ENCODE results near the gene IQGAP2.
A peak's percentile ranks its signal among the peaks of the same experiment; 100 is the strongest.

Gene IQGAP2

DNA sequence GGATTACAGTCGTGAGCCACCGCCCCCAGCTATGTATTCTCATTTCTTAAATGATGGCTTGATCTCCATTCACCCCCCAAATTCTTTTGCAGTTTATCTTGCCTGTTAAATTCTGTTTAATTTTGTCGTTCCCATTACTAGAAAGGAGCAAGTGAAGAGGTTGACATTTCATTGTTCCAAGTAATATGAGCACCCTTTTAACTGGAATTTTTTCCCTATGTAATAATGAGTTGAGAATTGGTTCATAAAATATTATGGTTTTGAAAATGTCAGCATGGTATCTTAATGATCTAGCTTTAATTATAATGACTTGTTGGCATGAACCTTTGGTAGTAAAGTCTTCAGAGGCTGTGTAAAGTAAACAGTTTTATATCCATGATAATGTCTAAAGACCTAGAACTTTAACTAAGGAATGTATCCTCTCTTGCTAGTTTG is 182.7 kb downstream of the IQGAP2 start (continued):
- TF ChIP-seq, protein P1, sequence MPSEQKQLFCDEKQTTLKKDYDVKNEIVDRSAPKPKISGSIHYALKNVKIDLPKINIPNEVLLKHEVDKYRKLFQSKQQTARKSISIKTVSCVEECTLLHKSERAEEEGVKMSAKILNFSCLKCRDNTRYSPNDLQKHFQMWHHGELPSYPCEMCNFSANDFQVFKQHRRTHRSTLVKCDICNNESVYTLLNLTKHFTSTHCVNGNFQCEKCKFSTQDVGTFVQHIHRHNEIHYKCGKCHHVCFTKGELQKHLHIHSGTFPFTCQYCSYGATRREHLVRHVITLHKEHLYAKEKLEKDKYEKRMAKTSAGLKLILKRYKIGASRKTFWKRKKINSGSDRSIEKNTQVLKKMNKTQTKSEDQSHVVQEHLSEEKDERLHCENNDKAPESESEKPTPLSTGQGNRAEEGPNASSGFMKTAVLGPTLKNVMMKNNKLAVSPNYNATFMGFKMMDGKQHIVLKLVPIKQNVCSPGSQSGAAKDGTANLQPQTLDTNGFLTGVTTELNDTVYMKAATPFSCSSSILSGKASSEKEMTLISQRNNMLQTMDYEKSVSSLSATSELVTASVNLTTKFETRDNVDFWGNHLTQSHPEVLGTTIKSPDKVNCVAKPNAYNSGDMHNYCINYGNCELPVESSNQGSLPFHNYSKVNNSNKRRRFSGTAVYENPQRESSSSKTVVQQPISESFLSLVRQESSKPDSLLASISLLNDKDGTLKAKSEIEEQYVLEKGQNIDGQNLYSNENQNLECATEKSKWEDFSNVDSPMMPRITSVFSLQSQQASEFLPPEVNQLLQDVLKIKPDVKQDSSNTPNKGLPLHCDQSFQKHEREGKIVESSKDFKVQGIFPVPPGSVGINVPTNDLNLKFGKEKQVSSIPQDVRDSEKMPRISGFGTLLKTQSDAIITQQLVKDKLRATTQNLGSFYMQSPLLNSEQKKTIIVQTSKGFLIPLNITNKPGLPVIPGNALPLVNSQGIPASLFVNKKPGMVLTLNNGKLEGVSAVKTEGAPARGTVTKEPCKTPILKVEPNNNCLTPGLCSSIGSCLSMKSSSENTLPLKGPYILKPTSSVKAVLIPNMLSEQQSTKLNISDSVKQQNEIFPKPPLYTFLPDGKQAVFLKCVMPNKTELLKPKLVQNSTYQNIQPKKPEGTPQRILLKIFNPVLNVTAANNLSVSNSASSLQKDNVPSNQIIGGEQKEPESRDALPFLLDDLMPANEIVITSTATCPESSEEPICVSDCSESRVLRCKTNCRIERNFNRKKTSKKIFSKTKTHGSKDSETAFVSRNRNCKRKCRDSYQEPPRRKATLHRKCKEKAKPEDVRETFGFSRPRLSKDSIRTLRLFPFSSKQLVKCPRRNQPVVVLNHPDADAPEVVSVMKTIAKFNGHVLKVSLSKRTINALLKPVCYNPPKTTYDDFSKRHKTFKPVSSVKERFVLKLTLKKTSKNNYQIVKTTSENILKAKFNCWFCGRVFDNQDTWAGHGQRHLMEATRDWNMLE (tag by site-specific recombination; conservative IDR thresholded peaks at IDR 0.05; ENCODE audit: low read depth), result no peak
- TF ChIP-seq, protein P2, sequence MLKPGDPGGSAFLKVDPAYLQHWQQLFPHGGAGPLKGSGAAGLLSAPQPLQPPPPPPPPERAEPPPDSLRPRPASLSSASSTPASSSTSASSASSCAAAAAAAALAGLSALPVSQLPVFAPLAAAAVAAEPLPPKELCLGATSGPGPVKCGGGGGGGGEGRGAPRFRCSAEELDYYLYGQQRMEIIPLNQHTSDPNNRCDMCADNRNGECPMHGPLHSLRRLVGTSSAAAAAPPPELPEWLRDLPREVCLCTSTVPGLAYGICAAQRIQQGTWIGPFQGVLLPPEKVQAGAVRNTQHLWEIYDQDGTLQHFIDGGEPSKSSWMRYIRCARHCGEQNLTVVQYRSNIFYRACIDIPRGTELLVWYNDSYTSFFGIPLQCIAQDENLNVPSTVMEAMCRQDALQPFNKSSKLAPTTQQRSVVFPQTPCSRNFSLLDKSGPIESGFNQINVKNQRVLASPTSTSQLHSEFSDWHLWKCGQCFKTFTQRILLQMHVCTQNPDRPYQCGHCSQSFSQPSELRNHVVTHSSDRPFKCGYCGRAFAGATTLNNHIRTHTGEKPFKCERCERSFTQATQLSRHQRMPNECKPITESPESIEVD (tag by site-specific recombination; IDR thresholded peaks at IDR 0.05), result peak; percentile 97
- TF ChIP-seq ZBTB7A (tag by site-specific recombination; IDR thresholded peaks at IDR 0.05; ENCODE audit: low read depth) (no peak), RBAK (tag by site-specific recombination; IDR thresholded peaks at IDR 0.05) (no peak), SCRT1 (tag by site-specific recombination; IDR thresholded peaks at IDR 0.05; ENCODE audit: borderline replicate concordance) (peak; percentile 86; the same call in 1 of the 2 replicates), ZNF133 (tag by site-specific recombination; IDR thresholded peaks at IDR 0.05) (no peak), ZNF394 (tag by site-specific recombination; IDR thresholded peaks at IDR 0.05; ENCODE audit: borderline replicate concordance) (no peak), WT1 (tag by site-specific recombination; IDR thresholded peaks at IDR 0.05) (peak; percentile 97), ZNF747 (tag by site-specific recombination; IDR thresholded peaks at IDR 0.05) (no peak), GLI2 (tag by site-specific recombination; IDR thresholded peaks at IDR 0.05; ENCODE audit: borderline replicate concordance, low read depth) (peak; percentile 91), ZNF555 (tag by site-specific recombination; conservative IDR thresholded peaks at IDR 0.05) (no peak), ZNF169 (tag by site-specific recombination; IDR thresholded peaks at IDR 0.05) (no peak), OSR2 (tag by site-specific recombination; IDR thresholded peaks at IDR 0.05) (peak; percentile 98), ZNF623 (tag by site-specific recombination; IDR thresholded peaks at IDR 0.05) (no peak), ZNF341 (tag by site-specific recombination; IDR thresholded peaks at IDR 0.05; ENCODE audit: low read depth) (peak; percentile 78), ZNF76 (tag by site-specific recombination; IDR thresholded peaks at IDR 0.05; ENCODE audit: borderline replicate concordance, low read depth) (no peak), SCRT2 (tag by site-specific recombination; IDR thresholded peaks at IDR 0.05) (no peak), ZNF670 (tag by site-specific recombination; IDR thresholded peaks at IDR 0.05; ENCODE audit: low read depth) (no peak), PRDM1 (tag by site-specific recombination; IDR thresholded peaks at IDR 0.05) (no peak), ZFP3 (tag by site-specific recombination; IDR thresholded peaks at IDR 0.05; ENCODE audit: low read depth) (no peak), ZNF274 (IDR thresholded peaks at IDR 0.05; ENCODE audit: low read length) (no peak), ZNF274 (tag by site-specific recombination; IDR thresholded peaks at IDR 0.05; ENCODE audit: borderline replicate concordance) (no peak), ZNF146 (tag by site-specific recombination; IDR thresholded peaks at IDR 0.05) (no peak)
- TF ChIP-seq, protein P3, sequence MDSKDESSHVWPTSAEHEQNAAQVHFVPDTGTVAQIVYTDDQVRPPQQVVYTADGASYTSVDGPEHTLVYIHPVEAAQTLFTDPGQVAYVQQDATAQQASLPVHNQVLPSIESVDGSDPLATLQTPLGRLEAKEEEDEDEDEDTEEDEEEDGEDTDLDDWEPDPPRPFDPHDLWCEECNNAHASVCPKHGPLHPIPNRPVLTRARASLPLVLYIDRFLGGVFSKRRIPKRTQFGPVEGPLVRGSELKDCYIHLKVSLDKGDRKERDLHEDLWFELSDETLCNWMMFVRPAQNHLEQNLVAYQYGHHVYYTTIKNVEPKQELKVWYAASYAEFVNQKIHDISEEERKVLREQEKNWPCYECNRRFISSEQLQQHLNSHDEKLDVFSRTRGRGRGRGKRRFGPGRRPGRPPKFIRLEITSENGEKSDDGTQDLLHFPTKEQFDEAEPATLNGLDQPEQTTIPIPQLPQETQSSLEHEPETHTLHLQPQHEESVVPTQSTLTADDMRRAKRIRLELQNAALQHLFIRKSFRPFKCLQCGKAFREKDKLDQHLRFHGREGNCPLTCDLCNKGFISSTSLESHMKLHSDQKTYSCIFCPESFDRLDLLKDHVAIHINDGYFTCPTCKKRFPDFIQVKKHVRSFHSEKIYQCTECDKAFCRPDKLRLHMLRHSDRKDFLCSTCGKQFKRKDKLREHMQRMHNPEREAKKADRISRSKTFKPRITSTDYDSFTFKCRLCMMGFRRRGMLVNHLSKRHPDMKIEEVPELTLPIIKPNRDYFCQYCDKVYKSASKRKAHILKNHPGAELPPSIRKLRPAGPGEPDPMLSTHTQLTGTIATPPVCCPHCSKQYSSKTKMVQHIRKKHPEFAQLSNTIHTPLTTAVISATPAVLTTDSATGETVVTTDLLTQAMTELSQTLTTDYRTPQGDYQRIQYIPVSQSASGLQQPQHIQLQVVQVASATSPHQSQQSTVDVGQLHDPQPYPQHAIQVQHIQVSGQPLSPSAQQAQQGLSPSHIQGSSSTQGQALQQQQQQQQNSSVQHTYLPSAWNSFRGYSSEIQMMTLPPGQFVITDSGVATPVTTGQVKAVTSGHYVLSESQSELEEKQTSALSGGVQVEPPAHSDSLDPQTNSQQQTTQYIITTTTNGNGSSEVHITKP (tag by site-specific recombination; IDR thresholded peaks at IDR 0.05), result peak; percentile 64
- TF ChIP-seq, protein P4, sequence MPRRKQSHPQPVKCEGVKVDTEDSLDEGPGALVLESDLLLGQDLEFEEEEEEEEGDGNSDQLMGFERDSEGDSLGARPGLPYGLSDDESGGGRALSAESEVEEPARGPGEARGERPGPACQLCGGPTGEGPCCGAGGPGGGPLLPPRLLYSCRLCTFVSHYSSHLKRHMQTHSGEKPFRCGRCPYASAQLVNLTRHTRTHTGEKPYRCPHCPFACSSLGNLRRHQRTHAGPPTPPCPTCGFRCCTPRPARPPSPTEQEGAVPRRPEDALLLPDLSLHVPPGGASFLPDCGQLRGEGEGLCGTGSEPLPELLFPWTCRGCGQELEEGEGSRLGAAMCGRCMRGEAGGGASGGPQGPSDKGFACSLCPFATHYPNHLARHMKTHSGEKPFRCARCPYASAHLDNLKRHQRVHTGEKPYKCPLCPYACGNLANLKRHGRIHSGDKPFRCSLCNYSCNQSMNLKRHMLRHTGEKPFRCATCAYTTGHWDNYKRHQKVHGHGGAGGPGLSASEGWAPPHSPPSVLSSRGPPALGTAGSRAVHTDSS (tag by site-specific recombination; IDR thresholded peaks at IDR 0.05), result no peak
- TF ChIP-seq, protein P5, sequence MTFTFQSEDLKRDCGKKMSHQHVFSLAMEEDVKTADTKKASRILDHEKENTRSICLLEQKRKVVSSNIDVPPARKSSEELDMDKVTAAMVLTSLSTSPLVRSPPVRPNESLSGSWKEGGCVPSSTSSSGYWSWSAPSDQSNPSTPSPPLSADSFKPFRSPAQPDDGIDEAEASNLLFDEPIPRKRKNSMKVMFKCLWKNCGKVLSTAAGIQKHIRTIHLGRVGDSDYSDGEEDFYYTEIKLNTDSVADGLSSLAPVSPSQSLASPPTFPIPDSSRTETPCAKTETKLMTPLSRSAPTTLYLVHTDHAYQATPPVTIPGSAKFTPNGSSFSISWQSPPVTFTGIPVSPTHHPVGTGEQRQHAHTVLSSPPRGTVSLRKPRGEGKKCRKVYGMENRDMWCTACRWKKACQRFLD (tag by site-specific recombination; IDR thresholded peaks at IDR 0.05), result no peak
- TF ChIP-seq, protein P6, sequence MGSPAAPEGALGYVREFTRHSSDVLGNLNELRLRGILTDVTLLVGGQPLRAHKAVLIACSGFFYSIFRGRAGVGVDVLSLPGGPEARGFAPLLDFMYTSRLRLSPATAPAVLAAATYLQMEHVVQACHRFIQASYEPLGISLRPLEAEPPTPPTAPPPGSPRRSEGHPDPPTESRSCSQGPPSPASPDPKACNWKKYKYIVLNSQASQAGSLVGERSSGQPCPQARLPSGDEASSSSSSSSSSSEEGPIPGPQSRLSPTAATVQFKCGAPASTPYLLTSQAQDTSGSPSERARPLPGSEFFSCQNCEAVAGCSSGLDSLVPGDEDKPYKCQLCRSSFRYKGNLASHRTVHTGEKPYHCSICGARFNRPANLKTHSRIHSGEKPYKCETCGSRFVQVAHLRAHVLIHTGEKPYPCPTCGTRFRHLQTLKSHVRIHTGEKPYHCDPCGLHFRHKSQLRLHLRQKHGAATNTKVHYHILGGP (tag by site-specific recombination; IDR thresholded peaks at IDR 0.05), result peak; percentile 85

All from HEK293 (cell line).